ENCODE data around the gene ADIPOR1.
"Not testable (repeated sequence)": the region's sequence is repeated elsewhere in the genome, so short reads cannot be mapped to it uniquely, and the experiment has no call there.

Gene ADIPOR1

DNA sequence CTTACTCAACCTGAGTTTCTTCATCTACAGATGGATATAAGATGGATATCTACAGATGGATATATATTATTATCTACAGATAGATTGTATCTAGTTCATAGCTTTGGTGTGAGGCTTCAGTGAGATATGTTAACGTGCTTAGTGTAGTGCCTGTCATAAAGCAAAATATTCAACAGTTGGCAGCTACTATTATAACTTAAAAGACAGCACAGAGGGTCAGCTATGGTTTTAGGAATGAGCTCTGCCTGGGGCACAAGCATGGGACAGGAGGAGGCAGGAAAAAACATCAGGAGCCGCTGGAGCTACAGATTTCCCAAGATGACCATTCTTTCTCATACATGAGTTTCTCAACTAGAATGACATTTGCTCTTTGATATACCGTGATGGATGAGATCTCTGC lies 10.2 kb upstream of the ADIPOR1 start:
- no peak for DNase-seq

DNA sequence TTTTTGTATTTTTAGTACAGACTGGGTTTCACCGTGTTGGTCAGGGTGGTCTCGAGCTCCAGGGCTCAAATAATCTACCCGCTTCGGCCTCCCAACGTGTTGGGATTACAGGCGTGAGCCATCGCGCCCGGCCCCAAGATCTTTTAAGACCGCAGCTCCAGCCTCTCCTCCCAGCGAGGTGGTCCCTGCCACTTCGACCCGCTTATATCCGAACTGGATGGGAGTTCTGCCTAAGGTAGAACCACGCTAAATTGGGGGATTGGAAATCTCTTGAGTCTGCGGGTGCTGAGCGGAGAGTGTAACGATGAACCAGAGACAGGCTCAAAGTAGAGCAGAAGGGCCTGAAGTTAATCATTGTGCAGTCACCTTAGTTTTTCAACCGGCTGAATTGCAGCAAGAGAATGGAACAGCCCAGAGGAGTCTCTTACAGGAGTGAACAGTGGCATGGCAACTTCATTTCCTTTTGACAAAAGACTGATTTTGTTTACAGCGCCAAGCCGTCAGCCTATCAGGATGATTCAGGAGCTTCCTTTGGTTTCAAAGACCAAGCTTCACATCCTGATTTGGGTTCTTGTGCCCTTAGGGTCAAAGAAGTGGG lies 9.7 kb upstream of the ADIPOR1 start:
- DNase-seq, result peak; percentile 80

DNA sequence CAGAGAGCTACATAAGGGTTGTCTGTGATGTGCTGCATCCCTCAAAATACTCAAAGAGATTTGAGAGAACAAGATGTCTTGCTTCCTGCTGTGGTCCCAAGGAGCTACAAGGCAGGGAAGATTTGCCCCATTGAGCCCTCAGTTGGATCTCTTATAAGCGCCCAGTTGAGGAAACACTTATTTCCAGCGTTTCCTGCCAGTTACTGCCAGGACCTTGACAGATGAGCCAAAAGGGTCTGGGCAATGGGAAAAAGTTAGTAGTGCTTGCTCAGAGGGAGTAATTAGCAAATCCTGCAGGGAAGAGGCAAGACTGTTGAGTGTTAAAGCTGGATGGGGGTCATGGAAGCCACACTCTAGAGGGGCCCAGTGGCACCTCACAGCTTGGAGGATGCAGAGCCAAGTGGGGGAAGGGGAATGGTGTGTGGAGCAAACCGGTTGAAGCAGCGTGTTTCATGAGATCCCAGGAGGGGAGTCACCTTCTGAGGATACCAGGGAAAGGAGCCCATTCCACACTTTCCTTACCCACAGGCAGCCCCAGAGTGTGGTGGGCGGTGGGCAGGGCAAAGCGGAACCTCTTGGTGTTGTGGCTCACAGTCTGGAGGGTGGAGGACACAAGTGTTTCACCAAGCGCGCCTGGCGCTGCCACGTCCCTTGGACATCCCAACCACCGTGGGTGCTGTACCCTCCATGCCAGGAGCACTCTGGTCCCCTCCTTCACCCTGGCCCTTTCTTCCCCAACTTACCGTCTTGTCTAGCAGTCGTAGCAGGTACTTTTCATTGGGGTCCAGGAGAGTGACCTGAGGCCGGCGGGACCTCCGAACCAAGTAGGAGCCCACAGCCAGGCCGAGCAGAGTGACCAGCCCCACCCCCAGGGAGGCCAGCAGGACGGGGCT lies 8.1 kb upstream of the ADIPOR1 start:
- DNase-seq, result no peak

DNA sequence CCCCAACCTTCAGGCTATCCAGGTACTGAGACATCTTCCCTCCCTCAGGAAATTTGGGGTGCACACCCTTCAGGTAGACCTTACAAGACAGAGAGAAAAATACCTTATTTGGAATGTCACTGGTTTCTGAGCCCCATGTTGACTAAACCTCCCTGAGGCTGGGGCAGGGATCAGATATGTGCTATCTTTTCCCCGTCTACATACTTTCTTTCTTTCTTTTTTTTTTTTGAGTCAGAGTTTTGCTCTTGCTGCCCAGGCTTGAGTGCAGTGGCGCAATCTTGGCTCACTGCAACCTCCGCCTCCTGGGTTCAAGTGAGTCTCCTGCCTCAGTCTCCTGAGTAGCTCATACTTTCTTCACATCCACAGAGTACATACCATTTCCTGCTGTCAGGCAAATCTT lies 7.3 kb upstream of the ADIPOR1 start:
- DNase-seq, result no peak

DNA sequence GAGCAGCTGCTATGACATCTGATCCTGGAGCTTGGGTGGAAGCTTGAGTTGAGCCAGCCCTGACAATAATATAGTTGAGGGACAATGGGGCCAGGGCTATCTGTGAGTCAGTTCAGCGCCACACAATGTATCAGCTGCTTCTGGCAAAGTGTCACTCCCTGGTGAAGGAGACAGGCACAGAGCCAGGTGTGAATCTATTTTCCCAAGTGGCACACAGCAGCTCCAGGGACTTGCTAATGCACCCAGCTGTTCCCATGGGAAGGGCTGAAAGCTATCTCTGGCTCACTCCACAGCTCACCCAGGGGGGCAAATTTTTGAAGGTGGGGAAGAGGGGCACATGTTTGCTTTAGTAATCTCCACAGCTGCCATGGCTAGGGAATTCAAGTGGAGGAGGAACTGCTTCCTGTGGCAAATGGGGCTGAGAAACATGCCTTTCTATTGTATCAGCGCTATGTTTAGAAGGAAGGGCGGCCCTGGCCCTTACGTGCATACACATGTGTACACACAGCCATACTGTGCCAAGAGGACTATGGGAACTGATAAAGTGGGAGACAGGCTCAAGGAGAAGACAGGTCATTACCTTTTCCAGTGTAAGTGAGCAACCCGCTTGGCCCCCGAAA lies 6.8 kb upstream of the ADIPOR1 start:
- no peak for DNase-seq

DNA sequence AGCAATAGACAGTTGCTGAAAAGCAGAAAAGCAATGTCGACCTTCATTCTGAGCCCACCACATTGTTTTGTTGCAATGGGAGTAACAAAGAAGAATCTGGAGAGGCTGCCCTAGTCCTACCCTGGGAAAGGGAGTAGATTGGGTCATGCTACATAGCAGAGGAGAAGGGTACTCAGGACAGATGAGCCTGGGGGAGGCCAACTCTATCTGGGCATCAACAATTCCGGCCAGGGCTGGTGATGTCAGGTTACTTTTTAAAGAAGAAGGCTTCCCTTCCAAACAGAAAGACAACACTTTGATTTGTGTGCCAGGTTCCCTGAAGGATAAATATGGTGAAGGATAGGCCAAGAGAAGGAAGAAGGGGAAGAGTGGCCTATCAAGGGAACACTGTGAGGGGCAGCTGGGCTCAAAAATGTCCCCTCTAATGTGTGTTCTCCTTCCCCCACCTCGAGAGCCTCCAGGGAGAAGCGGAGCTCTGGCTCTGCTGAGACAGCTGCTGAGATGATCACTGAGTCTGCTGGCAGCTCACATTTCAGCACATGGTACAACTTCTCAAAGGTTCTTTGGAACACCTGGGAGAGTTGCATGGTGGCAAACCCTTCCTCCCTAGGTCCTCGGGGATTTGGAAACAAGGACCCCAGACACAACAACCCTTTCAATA lies 3.2 kb upstream of the ADIPOR1 start:
- DNase-seq, result no peak

DNA sequence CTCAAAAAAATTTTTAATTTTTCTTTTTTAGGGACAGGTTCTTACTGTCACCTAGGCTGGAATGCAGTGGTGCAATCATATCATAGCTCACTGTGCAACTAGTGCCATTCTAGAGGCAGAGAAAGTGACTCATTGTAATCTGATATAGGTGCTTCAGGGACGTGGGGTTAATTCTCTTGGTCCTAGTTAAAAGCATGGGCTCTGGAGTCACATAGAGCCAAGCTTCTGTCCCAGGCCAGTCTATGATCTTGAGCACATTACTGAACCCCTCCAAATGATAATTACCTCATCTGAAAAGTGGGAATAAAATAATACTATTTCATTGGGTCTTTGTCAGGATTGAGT lies 1.1 kb upstream of the ADIPOR1 start:
- no peak for DNase-seq

DNA sequence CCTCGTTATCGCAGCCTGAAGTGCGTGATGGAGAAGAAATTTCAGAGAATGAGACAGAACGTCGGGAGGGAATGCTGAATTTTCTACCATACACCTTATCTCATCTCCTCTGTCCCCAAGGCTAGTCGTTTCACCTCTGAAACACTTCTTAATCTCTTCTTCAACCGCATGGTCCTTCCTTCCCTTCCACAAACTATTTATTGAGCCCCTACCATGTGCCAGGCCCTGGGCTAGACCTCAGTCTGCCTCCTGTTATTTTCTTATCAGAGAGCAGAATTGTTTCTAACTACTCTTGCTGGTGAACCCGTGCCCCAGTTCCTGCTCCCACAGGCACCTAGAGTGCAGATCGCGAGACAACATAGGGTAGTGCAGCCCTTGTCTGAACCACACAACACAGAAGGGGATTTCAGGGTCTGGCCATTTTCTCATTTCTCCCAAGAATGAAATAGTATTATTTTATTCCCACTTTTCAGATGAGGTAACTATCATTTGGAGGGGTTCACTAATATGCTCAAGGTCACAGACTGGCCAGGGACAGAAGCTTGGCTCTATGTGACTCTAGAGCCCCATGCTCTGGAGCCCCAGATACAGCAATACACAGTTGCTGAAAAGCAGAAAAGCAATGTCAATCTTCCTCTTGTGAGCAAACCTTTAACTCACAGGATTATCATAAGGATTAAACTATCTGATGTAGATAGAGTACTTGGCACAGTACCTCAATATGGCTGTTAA lies 598 bp upstream of the ADIPOR1 start:
- DNase-seq, result no peak

DNA sequence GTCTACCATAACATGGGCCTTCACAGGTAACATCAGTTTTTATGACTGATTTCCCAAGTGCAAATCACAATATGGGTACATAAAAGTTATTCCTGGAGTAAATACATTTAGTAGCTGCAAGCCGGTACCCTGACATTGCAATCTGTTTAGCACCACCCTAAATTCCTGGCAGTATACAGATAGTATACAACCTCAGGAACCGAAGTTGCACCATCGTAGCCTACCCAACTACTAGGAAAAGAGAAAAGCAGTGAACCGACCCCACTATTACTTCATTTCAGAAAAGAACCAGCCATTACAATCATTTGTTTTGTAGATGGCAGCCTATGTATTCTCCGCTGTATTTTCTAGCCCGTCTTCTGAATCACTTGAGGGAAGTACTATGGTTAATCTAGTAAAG lies 1.1 kb downstream of the ADIPOR1 start:
- no peak for DNase-seq

DNA sequence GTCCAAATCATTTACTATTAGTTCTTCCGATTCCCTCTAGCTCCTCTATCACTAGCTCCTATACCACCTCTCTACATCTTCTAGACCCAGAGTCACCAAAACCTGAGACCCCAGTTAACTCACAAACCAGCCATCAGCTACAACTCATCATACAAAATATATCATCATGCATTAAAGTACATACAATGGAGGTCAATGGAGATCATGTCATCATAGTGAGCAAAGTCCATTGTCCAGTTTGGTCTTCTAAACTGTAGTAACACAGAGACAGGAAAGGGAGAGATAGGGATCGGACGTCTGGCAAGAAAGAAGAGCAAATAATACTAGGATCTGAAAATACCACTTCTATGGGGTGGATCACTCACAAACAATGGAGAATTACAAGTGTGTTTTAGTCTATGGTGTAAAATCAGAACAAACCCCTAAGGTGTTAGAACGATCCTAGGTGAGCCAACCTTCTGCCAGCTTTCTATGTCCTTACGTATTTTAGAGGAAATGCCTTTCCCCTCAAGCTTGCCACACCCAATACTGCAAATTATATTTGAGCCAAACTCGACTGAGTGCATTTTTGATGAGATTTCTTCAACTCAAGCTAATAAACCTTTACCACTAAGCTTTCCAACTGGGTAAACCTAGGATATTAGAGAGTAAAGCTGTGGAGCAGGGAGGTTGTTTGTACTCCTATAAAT lies 3.9 kb downstream of the ADIPOR1 start:
- no peak for DNase-seq

DNA sequence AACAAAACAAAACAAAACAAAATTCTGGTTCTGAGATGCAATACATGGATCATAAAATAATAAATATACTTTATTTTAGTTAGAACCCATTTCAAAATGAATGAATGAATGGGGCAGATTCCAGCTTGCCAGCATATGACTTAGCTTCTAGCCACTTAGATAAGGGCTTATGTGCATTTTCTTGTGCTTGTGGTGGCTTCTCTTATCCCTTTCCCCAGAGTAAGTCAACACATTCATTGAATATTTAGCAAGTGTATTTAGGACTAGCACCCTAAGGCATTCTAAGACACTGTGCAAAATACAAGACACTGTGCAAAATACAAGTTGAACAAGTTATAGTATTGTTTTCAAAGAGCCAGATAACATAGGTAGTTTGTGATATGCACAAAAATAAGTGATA lies 4.7 kb downstream of the ADIPOR1 start:
- no peak for DNase-seq

DNA sequence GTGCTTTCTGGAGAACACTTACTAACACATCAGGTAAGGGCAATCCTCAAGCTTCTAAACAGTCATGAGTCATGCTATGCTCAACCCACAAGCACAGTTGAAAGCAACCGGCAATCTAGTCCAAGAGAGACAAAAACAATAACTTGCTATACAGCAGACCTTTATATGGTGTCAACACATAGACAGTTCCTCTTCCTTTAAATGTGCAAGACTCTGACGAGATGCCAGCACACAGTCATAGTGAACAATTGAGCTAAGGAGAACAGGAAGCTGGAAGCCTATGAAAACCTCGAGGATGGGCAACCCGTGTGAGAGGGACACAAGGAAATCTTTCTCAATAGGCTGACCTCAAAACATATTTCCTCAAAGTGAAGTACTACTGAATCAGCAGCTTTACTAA lies 5.3 kb downstream of the ADIPOR1 start:
- DNase-seq, result peak; percentile 99

DNA sequence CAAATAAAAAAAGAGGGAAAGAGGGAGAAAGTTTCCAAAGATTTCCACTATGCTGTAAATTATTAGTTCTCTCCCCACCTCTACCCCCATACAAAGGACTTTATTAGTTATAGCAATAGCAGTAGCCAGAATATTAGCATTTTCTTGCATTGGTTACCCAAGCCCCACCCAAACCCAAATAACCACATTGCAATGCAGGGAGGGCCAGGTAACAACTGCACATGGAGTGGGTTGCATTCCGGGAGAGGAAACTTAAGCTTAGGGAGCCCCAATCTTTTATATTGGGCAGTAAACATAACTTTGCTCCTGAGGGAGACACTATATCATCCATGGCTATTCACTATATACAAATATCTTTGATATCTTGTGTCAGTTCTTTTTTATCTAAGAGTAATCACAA lies 6.0 kb downstream of the ADIPOR1 start:
- DNase-seq, result no peak

DNA sequence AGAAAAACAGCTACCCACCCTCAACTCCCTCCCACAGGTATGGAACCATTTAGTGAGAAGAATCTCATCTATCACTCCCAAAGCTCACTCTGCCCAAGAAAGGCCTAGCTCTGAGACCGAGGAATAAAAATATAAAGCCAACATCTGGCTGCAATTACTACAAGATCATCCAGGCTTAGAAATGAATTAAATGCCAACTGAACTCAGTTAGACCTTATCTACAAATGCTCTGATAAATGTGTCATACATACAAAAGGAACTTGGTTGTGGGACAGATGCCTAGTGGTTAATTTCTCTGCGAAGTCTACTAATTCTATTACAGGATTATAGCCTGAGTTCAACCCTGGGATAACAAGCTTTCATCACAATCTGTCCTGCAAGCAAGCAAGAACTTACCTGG lies 6.7 kb downstream of the ADIPOR1 start:
- DNase-seq, result no peak

DNA sequence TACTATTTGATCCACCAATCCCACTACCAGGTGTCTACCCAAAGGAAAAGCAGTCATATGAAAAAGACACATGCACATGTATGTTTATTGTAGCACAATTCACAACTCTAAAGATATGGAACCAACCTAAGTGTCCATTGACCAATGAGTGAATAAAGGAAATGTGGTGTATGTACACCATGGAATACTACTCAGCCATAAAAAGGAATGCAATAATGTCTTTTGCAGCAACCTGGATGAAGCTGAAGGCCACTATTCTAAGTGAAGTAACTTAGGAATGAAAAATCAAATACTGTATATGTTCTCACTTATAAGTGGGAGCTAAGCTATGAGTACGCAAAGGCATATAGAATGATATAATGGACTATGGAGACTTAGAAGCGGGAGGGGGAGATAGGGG lies 12.6 kb downstream of the ADIPOR1 start:
- no peak for DNase-seq

DNA sequence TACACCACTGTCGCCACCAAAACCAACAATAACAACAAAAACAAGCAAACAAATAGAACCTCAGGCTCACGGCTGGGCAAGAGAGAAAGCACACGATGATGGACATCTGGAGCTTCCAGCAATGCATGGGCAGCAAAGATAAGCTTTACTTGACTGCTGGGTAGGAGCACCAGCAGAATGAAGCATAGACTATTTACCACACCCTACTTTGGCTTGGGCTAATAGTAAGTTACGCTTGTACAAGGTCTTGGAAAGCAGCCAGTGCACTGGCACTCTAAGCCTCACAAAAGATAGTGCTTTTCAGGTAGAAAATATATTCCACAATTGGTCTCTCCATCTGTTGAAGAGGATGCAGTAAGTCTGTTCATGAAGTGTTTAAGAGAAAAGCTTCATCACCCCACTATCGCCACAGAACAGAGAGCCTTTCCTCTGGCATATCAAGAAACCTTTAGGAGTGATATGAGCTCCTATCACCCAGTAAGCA lies 13.6 kb downstream of the ADIPOR1 start:
- no peak for DNase-seq

DNA sequence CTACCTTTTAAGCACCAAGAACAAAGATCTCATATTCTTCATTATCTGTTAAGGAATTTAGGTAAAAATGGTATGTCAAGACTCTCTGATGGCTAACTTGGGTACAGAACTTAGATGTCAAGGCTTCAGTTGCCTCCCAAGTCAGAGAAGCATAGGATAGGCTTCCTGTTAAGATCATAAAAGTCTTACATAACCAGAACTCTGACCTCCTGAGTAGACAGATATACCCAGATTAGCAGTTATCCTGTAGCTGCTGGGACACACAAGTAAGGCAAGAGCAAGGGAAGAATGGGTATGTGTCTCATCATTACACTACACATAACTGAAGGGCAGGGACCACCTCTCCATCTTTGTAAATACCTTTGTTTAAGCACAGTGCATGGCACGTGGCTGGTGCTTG lies 15.7 kb downstream of the ADIPOR1 start:
- DNase-seq, result no peak

DNA sequence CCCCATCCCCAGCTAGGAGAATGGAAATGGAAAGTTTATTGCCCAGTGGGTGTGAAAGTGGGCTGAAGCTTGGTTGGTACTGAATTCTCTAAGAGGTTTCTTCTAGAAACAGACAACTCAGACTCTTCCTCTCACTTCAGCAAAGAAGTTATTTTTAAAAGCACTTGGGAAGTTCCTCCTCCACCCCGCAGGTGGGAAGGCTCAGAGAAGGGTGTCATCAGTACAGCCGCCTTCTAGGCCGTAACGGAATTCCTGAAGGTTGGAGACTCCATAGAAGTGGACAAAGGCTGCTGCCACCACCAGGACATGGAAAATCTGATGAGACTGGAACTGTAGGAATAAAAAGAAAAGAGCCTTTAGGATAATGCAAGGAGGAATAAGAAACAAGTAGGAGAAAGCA lies 16.7 kb downstream of the ADIPOR1 start:
- DNase-seq, result no peak

DNA sequence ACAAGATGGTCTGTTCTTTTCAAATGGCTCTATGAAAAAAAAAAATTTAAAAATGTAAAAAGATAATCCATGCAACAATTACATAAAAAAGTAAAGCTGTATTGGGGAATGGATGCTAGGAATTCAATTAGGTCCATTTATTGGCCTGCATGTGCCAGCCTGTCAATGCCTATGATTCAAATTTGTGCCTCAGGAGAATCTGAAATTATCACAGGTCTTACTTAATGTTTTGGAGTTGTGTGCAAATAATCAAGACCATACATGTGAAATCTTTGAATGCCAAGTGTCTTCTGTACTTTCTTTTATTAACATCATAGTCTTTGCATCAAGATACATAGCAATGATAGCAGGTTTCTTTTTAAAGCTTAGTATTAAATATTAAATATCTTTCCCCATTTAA lies 17.6 kb downstream of the ADIPOR1 start:
- DNase-seq, result no peak

DNA sequence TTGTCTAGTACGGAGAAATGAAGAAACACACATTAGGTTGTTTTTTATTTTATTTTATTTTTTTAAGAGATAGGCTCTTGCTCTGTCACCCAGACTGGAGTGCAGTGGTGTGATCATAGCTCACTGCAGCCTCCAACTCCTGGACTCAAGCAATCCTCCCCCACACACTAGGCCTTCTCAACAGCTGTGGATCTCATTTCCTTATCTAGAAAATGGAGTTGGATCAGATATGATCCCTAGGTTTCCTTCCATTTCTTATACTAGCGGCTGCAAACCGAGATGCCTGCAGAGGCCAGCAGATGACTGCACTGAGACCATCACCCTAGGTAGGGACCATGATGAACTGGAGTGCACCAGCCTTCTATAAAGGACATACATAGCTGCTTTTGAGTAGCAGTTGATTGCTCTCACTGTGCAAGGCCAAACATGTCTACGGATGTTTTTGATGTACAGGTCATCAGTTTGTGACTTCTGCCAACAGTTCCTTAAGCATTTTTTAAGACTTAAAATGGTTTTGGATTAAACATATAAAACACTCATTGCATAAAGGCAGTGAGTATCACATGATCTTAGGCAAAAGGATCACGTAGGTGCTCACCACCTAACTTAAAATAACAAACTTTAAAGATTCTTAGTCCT lies 19.7 kb downstream of the ADIPOR1 start:
- no peak for DNase-seq

DNA sequence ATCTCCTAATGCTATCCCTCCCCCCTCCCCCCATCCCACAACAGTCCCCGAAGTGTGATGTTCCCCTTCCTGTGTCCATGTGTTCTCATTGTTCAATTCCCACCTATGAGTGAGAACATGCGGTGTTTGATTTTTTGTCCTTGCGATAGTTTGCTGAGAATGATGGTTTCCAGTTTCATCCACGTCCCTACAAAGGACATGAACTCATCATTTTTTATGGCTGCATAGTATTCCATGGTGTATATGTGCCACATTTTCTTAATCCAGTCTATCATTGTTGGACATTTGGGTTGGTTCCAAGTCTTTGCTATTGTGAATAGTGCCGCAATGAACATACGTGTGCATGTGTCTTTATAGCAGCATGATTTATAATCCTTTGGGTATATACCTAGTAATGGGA lies 21.7 kb downstream of the ADIPOR1 start:
- DNase-seq, result not testable (repeated sequence)

DNA sequence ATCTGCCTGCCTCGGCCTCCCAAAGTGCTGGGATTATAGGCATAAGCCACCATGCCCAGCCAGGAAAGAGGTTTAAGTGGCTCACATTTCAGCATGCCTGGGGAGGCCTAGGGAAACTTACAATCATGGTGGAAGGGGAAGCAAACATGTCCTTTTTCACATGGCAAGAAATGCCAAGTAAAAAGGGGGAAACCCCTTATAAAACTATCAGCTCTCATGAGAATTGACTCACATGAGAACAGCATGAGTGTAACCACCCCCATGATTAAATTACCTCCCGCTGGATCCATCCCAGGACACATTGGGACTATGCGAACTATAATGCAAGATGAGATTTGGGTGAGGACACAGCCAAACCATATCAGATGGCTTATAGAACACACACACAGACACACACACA lies 22.3 kb downstream of the ADIPOR1 start:
- no peak for DNase-seq

All from MV-4-11 (cell line).